Panc1 (cell line): ENCODE measurements around the gene FAF2.

Experiments used
- POLR2AphosphoS5 ChIP-seq: IDR thresholded peaks from 2 replicates; pipeline ENCODE4 v1.6.1; 2012; ENCODE audit warnings: mild to moderate bottlenecking, low read depth, low read length, moderate library complexity
- SIN3A ChIP-seq: IDR thresholded peaks from 2 replicates; pipeline ENCODE4 v1.6.1; 2012; ENCODE audit warnings: low read depth, mild to moderate bottlenecking, low read length, moderate library complexity, borderline replicate concordance; ENCODE audit not compliant: insufficient read depth
- TCF7L2 ChIP-seq: IDR thresholded peaks from 2 replicates; pipeline ENCODE4 v1.6.1; 2011; ENCODE audit warnings: mild to moderate bottlenecking, low read depth, low read length, inconsistent platforms
- TF ChIP-seq, protein P1 (sequence below): fragments of 450-650 bp; IDR thresholded peaks from 2 replicates; pipeline ENCODE4 v1.5.1; 2017; ENCODE audit warnings: mild to moderate bottlenecking
- TF ChIP-seq, protein P2 (sequence below), 2 experiments: IDR thresholded peaks; 2 replicates each; pipeline ENCODE4 v1.6.1; 2011 to 2012; ENCODE audit warnings: low read depth in 2 of 2, control low read depth in 1 of 2, low read length in 1 of 2, mild to moderate bottlenecking in 1 of 2, moderate library complexity in 1 of 2; ENCODE audit not compliant: insufficient read depth in 1 of 2

DNA sequence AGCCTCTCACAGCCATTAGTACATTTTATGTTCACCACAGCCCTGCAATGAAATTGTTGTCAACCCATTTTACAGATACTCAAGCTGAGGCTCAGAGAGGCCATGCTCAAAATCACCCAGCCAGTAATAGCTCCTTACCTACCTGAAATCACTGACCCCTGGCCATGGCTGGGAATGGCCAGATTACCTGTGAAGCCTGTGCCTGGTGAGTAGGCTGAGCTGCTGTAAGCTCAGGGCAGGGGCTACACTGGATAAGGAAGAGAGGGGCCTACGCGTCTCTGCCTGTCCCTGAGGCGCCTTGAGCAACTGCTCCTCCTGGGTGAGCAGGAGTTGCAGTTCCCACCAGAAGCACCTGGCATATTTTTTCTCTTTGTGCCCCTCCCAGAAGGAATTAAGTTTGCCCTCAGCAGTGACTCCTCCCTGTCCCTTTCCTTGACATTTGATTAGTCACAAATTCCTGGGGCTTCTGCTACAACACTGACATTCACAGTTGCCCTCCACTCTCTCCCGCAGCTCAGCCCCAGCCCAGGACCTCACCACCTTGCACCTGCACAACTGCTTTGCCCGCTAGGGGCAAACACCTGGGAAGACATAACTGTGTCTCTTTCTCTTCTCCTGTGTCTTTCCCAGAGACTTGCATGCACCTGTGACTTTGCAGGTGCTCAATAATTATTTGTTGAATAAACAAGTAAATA, 37.6 kb upstream of the FAF2 start:
- TF ChIP-seq, protein P1, sequence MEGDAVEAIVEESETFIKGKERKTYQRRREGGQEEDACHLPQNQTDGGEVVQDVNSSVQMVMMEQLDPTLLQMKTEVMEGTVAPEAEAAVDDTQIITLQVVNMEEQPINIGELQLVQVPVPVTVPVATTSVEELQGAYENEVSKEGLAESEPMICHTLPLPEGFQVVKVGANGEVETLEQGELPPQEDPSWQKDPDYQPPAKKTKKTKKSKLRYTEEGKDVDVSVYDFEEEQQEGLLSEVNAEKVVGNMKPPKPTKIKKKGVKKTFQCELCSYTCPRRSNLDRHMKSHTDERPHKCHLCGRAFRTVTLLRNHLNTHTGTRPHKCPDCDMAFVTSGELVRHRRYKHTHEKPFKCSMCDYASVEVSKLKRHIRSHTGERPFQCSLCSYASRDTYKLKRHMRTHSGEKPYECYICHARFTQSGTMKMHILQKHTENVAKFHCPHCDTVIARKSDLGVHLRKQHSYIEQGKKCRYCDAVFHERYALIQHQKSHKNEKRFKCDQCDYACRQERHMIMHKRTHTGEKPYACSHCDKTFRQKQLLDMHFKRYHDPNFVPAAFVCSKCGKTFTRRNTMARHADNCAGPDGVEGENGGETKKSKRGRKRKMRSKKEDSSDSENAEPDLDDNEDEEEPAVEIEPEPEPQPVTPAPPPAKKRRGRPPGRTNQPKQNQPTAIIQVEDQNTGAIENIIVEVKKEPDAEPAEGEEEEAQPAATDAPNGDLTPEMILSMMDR: no peak
- no peak for TF ChIP-seq POLR2AphosphoS5
- TF ChIP-seq, protein P2, sequence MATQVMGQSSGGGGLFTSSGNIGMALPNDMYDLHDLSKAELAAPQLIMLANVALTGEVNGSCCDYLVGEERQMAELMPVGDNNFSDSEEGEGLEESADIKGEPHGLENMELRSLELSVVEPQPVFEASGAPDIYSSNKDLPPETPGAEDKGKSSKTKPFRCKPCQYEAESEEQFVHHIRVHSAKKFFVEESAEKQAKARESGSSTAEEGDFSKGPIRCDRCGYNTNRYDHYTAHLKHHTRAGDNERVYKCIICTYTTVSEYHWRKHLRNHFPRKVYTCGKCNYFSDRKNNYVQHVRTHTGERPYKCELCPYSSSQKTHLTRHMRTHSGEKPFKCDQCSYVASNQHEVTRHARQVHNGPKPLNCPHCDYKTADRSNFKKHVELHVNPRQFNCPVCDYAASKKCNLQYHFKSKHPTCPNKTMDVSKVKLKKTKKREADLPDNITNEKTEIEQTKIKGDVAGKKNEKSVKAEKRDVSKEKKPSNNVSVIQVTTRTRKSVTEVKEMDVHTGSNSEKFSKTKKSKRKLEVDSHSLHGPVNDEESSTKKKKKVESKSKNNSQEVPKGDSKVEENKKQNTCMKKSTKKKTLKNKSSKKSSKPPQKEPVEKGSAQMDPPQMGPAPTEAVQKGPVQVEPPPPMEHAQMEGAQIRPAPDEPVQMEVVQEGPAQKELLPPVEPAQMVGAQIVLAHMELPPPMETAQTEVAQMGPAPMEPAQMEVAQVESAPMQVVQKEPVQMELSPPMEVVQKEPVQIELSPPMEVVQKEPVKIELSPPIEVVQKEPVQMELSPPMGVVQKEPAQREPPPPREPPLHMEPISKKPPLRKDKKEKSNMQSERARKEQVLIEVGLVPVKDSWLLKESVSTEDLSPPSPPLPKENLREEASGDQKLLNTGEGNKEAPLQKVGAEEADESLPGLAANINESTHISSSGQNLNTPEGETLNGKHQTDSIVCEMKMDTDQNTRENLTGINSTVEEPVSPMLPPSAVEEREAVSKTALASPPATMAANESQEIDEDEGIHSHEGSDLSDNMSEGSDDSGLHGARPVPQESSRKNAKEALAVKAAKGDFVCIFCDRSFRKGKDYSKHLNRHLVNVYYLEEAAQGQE (IDR thresholded peaks at IDR 0.05; ENCODE audit: insufficient read depth in 1 of 2, low read depth in 2 of 2, low read length in 1 of 2): no peak
- no peak for TF ChIP-seq TCF7L2
- no peak for TF ChIP-seq SIN3A
